Skeletal muscle satellite cell (primary cell): ENCODE results near the gene CTNNB1.

ENCODE experiments used
- H3K27me3 ChIP-seq: 2 replicates; pipeline ENCODE4 v1.7.0; 2013; ENCODE audit warnings: low read length; ENCODE audit not compliant: control insufficient read depth, insufficient read depth
- H3K36me3 ChIP-seq: 2 replicates; pipeline ENCODE4 v1.7.0; 2013; ENCODE audit warnings: mild to moderate bottlenecking, control low read depth, low read length; ENCODE audit not compliant: insufficient read depth
- H3K4me1 ChIP-seq: 2 replicates; pipeline ENCODE4 v1.7.0; 2013; ENCODE audit warnings: low read length; ENCODE audit not compliant: control insufficient read depth, insufficient read depth
- H3K4me2 ChIP-seq: 2 replicates; pipeline ENCODE4 v1.7.0; 2013; ENCODE audit warnings: mild to moderate bottlenecking, low read length
- H3K4me3 ChIP-seq: 2 replicates; pipeline ENCODE4 v1.7.0; 2013; ENCODE audit warnings: low read length
- H3K9ac ChIP-seq: 2 replicates; pipeline ENCODE4 v1.7.0; 2013; ENCODE audit warnings: mild to moderate bottlenecking, low read depth, low read length, moderate library complexity
- H3K9me3 ChIP-seq: replicated peaks from 2 replicates; pipeline ENCODE4 v1.7.0; 2013; ENCODE audit warnings: mild to moderate bottlenecking, control low read depth, low read length

The CTNNB1 gene

GRCh38 chr3:41193794-41194539, 5.3 kb upstream of the CTNNB1 start:
- H3K9ac ChIP-seq: no peak overlapping the region
- no peaks in the 10 kb centered on the region for H3K9me3 ChIP-seq
- H3K4me3 ChIP-seq: no peak overlapping the region
- H3K27me3 ChIP-seq: no peaks in the 10 kb centered on the region
- no peak overlapping the region for H3K4me2 ChIP-seq
- no peaks in the 10 kb centered on the region for H3K36me3 ChIP-seq
- peaks cover 3% of the 10 kb centered on the region for H3K4me1 ChIP-seq

DNA sequence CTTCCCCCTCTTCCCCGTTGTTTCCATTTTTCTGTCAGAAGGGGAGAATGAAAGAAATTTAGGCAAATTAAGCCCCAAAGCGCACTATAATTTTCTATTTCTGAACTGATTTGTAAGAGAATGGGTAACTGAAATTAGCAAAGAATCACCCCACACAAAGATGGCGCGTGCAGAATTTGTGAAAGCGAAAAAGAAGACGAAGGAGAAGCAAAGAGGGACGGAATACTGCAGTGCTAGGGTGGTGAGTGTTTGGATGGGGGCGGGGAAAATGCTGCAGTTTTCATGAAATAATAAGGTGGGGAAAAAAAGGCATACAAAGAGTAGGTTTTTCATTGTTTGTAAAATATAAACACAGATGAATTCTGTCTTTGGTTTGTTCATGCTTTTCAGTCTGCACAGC, 4.6 kb upstream of the CTNNB1 start:
- Histone ChIP-seq H3K36me3 (no peaks in the 10 kb centered on the region), H3K27me3 (no peaks in the 10 kb centered on the region), H3K9me3 (no peaks in the 10 kb centered on the region), H3K4me1 (peaks cover 3% of the 10 kb centered on the region), H3K4me2 (no peak overlapping the region), H3K4me3 (no peak overlapping the region), H3K9ac (no peak overlapping the region)

DNA sequence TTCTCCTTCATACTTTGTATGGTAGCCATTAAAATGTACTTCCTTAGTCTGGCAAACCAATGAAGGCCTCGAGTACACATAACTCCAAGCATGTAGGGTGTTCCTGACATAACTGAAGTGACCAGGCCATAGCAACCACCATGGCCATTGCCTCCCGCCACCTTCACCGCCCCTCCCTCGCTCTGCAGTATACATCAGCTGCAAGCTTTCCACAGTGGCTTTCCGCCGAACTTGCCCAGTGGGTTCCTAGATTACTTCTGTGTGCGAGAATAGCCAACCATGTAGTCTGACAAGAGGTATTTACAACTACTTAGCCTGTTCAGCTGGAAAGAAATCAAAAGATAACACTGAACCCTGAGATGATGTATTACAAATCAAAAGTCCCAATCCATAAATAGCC, 3.4 kb upstream of the CTNNB1 start:
- no peak overlapping the region for H3K4me2 ChIP-seq
- no peak overlapping the region for H3K4me3 ChIP-seq

DNA sequence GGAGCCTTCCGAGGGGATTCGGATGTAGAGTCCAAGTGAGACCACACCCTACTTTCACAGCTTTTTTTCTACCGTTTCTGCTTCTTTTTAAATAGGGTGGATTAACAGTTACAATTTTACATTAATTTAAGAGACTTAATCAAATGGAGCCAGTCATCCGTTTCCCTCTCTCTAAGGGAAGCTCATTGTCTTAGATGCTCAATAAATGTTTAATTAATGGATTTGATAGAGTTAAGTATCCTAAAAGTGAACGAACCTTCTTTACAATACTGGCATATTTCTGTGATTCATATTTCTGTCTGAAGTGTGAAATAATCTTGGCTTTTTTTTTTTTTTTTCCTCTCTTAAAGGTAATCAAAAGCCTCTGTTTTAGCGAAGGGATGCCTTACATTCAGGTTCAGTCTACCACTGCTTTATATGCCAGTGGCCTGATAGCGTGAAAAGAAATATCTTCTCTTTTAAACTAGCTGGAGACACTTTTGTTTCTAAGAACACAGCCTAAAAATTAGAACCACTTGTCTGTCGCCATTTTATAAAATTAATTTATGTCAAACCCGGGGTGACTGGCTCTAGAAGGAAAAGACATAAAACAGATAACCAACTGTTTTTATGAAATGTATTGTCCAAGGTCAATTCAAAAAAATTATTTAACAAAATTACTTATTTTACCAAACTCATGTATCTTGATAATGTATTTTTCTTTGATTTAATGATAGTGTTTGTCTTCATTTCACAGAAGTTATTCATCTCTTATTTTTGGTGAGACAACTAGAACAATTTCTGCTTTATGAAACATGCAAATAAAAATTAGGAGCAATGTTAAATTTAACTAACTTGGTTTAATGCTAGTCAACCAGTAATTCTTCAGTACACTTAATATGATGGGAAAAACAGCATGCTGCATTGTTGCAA, 2.5 kb upstream of the CTNNB1 start:
- H3K9ac ChIP-seq: no peak overlapping the region
- peaks cover 3% of the 10 kb centered on the region for H3K4me1 ChIP-seq
- H3K4me2 ChIP-seq: no peak overlapping the region
- no peaks in the 10 kb centered on the region for H3K36me3 ChIP-seq
- H3K4me3 ChIP-seq: no peak overlapping the region
- no peaks in the 10 kb centered on the region for H3K27me3 ChIP-seq
- no peaks in the 10 kb centered on the region for H3K9me3 ChIP-seq

More for the DNA sequence above, 3.4 kb upstream of the CTNNB1 start:
- Histone ChIP-seq H3K27me3 (no peaks in the 10 kb centered on the region), H3K36me3 (no peaks in the 10 kb centered on the region), H3K4me1 (peaks cover 3% of the 10 kb centered on the region), H3K9me3 (no peaks in the 10 kb centered on the region), H3K9ac (no peak overlapping the region)

DNA sequence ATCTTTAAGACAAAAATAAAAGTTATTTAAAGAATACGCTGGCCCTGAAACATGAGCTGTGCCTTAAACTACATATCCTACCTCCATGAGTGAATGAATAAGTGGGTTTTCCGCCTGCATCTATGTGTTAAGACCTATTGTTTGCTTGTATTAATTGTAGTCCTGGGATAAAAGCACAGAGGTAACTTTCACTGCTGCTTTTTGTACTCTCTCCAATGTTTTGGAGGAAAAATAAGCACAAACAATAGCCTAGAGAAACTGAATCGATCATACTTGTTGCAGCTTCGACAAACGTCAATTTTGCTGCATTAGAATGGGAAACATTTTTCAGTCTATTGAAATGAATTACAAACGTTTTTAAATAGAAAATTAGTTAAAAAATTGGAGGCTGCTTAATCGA, 1.3 kb upstream of the CTNNB1 start:
- peak overlapping the region; percentile 96 for H3K9ac ChIP-seq
- no peaks in the 10 kb centered on the region for H3K36me3 ChIP-seq
- H3K4me1 ChIP-seq: peaks cover 13% of the 10 kb centered on the region
- H3K4me2 ChIP-seq: no peak overlapping the region
- H3K27me3 ChIP-seq: no peaks in the 10 kb centered on the region
- no peaks in the 10 kb centered on the region for H3K9me3 ChIP-seq
- no peak overlapping the region for H3K4me3 ChIP-seq

DNA sequence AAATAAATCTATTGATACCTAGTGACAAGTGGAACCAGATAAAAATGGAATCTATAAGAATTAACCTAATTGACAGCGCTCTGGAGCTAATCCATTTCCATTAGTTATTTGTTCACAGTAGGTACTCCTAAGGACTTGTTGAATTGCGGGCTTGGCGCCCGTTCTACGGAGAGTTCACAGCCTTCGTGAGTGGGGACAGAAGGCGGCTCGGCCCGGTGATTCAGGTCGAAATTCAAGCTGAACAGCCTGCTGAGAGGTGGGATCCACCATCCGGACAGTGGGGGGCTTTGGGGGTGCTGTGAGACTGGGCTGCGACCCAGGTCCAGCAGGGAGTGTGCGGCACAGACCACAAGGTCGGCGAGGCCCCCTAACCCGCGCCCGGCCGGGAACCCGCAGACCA, 779 bp upstream of the CTNNB1 start:
- no peaks in the 10 kb centered on the region for H3K27me3 ChIP-seq
- H3K4me2 ChIP-seq: peak overlapping the region; percentile 93
- H3K4me3 ChIP-seq: peak overlapping the region; percentile 89
- H3K36me3 ChIP-seq: no peaks in the 10 kb centered on the region
- H3K4me1 ChIP-seq: peaks cover 17% of the 10 kb centered on the region
- H3K9ac ChIP-seq: peak overlapping the region; percentile 96
- H3K9me3 ChIP-seq: no peaks in the 10 kb centered on the region

GRCh38 chr3:41199866-41200668, 762 bp downstream of the CTNNB1 start:
- Histone ChIP-seq H3K9me3 (no peaks in the 10 kb centered on the region), H3K4me3 (peak overlapping the region; percentile 89), H3K4me1 (peaks cover 27% of the 10 kb centered on the region), H3K4me2 (peak overlapping the region; percentile 93), H3K36me3 (no peaks in the 10 kb centered on the region), H3K27me3 (no peaks in the 10 kb centered on the region), H3K9ac (peak overlapping the region; percentile 96)

- Histone ChIP-seq H3K4me1 (peaks cover 32% of the 10 kb centered on the region), H3K27me3 (no peaks in the 10 kb centered on the region), H3K9ac (peak overlapping the region; percentile 83), H3K36me3 (no peaks in the 10 kb centered on the region), H3K4me2 (peak overlapping the region; percentile 75), H3K9me3 (no peaks in the 10 kb centered on the region), H3K4me3 (peak overlapping the region; percentile 78)
Observed at GRCh38 chr3:41200669-41201021, 1.3 kb downstream of the CTNNB1 start.

DNA sequence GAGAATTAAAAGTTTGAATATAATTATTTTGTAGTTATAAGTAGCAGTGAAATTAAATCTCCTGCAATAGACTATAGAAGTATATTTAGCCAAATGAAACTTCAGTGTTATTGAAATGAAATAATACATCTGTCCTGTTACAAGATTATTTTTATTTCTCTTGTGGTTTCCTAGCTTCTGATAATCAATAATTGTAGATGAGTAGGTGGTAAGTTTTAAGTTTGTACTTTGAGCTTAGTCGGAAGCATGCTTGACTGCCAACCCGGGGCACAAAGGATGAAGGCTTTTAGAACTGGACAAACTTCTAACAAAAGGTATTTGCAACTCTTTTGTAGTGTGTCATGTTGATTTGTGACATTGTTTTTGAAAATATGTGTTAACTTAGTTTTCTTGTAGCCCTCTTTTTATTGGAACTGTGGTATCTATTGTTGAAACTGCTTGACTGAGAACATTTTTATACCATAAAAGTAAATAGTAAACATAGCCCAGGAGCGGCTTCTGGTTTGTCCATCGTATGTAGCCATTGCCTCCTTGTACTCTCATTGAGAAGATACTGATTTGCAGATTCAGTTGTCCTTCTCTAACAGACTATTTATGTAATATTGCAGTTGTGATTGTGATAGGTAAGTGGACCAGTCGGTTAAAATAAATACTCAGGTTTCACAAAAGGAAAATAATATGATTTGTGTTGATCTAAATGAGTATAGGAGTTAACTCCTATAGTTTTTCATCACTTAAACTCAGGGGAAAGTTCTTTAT, 2.9 kb downstream of the CTNNB1 start:
- Histone ChIP-seq H3K4me2 (peak overlapping the region; percentile 75), H3K36me3 (no peaks in the 10 kb centered on the region), H3K4me3 (peak overlapping the region; percentile 78), H3K27me3 (no peaks in the 10 kb centered on the region), H3K4me1 (peaks cover 43% of the 10 kb centered on the region), H3K9me3 (no peaks in the 10 kb centered on the region), H3K9ac (peak overlapping the region; percentile 83)

GRCh38 chr3:41202834-41203345, 3.6 kb downstream of the CTNNB1 start:
- no peaks in the 10 kb centered on the region for H3K36me3 ChIP-seq
- H3K4me2 ChIP-seq: peak overlapping the region; percentile 75
- H3K9me3 ChIP-seq: no peaks in the 10 kb centered on the region
- H3K9ac ChIP-seq: peak overlapping the region; percentile 83
- peaks cover 43% of the 10 kb centered on the region for H3K4me1 ChIP-seq
- H3K4me3 ChIP-seq: peak overlapping the region; percentile 78
- H3K27me3 ChIP-seq: no peaks in the 10 kb centered on the region
